ENCODE results near the gene TSHR. TPM values are rescaled to one million over a fixed set of nuclear protein-coding genes. Genes with fewer than 3 reads are reported as not detected.

The TSHR gene
- total RNA-seq, 1 experiment from 2014 or later = not detected

DNA sequence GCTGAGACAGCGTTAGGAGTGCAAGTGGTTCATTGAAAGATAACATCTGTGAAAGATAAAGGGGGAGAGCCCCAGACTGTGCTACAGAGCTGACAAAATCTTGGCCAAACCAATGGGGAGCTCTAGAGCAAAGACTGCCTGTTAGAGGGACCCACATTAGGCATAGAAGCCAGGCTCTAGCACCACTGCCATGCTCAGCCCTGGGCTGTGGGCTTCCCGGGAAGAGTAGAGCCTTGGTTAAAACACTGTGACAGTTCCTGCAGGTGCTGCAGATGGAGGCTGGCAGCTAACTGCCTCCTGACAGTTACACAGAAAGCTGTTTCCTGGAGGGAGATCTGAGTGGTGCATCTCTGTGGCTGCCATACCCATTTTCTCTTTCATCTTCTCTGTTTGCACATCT, 23.0 kb downstream of the TSHR start:
- no peak overlapping the region for H3K27ac Mint-ChIP-seq
- TF ChIP-seq KAT7 (CRISPR knock-in tag; IDR thresholded peaks at IDR 0.05; ENCODE audit: borderline replicate concordance) = no peak
- TF ChIP-seq HMGA2 (CRISPR knock-in tag; IDR thresholded peaks at IDR 0.05) = no peak
- TF ChIP-seq SMAD4 (CRISPR knock-in tag; IDR thresholded peaks at IDR 0.05) = no peak
- TF ChIP-seq ZNF416 (CRISPR knock-in tag; IDR thresholded peaks at IDR 0.05) = no peak
- TF ChIP-seq, protein P1, sequence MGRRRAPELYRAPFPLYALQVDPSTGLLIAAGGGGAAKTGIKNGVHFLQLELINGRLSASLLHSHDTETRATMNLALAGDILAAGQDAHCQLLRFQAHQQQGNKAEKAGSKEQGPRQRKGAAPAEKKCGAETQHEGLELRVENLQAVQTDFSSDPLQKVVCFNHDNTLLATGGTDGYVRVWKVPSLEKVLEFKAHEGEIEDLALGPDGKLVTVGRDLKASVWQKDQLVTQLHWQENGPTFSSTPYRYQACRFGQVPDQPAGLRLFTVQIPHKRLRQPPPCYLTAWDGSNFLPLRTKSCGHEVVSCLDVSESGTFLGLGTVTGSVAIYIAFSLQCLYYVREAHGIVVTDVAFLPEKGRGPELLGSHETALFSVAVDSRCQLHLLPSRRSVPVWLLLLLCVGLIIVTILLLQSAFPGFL (CRISPR knock-in tag; IDR thresholded peaks at IDR 0.05; ENCODE audit: borderline replicate concordance) = no peak
- TF ChIP-seq, protein P2, sequence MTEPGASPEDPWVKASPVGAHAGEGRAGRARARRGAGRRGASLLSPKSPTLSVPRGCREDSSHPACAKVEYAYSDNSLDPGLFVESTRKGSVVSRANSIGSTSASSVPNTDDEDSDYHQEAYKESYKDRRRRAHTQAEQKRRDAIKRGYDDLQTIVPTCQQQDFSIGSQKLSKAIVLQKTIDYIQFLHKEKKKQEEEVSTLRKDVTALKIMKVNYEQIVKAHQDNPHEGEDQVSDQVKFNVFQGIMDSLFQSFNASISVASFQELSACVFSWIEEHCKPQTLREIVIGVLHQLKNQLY (CRISPR knock-in tag; IDR thresholded peaks at IDR 0.05) = no peak
- TF ChIP-seq, protein P3, sequence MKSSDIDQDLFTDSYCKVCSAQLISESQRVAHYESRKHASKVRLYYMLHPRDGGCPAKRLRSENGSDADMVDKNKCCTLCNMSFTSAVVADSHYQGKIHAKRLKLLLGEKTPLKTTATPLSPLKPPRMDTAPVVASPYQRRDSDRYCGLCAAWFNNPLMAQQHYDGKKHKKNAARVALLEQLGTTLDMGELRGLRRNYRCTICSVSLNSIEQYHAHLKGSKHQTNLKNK (CRISPR knock-in tag; IDR thresholded peaks at IDR 0.05) = no peak
- TF ChIP-seq NR2C2 (CRISPR knock-in tag; IDR thresholded peaks at IDR 0.05) = no peak
- TF ChIP-seq E2F4 (CRISPR knock-in tag; IDR thresholded peaks at IDR 0.05; ENCODE audit: borderline replicate concordance, low read depth) = no peak
- TF ChIP-seq TEAD1 (CRISPR knock-in tag; IDR thresholded peaks at IDR 0.05) = no peak
- TF ChIP-seq ATF2 (CRISPR knock-in tag; IDR thresholded peaks at IDR 0.05; ENCODE audit: borderline replicate concordance, low read depth) = no peak
- no peak for TF ChIP-seq FOXK1 (CRISPR knock-in tag; IDR thresholded peaks at IDR 0.05)
- TF ChIP-seq GRHL2 (CRISPR knock-in tag; IDR thresholded peaks at IDR 0.05; ENCODE audit: insufficient replicate concordance, severe bottlenecking) = no peak
- no peak for TF ChIP-seq SOX15 (CRISPR knock-in tag; IDR thresholded peaks at IDR 0.05)
- TF ChIP-seq IRF2 (CRISPR knock-in tag; IDR thresholded peaks at IDR 0.05; ENCODE audit: borderline replicate concordance, low read depth) = no peak
- POLR2A ChIA-PET = no interaction called here
- no peaks in the 10 kb centered on the region for H3K36me3 Mint-ChIP-seq
- H3K4me3 Mint-ChIP-seq = no peak overlapping the region
- DNase-seq (ENCODE audit: low spot score) (no peak), ATAC-seq (peak; percentile 51)
- no peaks in the 10 kb centered on the region for H3K9me3 Mint-ChIP-seq
- CTCF ChIA-PET = interaction anchor here (0.9 to 4.5 kb wide), 2 partner anchors 9 to 10 kb away, joined by 4 to 25 read pairs; no protein-coding TSS in a partner anchor
- no peaks in the 10 kb centered on the region for H3K27me3 Mint-ChIP-seq (ENCODE audit: low read depth)
- H3K4me1 Mint-ChIP-seq = no peaks in the 10 kb centered on the region

DNA sequence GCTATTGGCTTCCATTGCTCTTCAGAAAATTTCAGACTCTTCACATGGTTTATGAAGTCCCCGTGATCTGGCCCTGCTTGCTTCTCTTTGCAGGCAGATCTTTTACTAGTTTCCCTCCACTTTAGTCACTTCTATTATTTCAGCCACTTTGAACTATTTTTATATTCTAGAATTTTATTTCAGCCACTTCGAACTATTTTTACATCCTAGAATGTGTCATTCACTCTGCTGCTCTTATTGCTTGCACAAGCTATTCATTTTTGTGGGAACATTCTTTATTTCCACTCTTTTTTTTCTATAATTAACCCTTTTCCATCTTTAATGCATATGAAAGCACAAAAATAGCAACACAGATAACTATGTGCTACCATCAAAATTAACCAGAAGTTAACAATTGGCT, 24.5 kb downstream of the TSHR start:
- DNase-seq (ENCODE audit: low spot score) = no peak
- Mint-ChIP-seq H3K9me3 (no peaks in the 10 kb centered on the region), H3K36me3 (no peaks in the 10 kb centered on the region), H3K4me1 (no peaks in the 10 kb centered on the region), H3K27ac (no peak overlapping the region), H3K4me3 (no peak overlapping the region), H3K27me3 (ENCODE audit: low read depth) (no peaks in the 10 kb centered on the region)
- CTCF ChIA-PET = no interaction called here
- no peak for ATAC-seq
- POLR2A ChIA-PET = no interaction called here
- TF ChIP-seq TEAD1 (CRISPR knock-in tag; IDR thresholded peaks at IDR 0.05) = no peak
- TF ChIP-seq SMAD4 (CRISPR knock-in tag; IDR thresholded peaks at IDR 0.05) = no peak
- no peak for TF ChIP-seq ZNF121 (CRISPR knock-in tag; IDR thresholded peaks at IDR 0.05)
- TF ChIP-seq AR (CRISPR knock-in tag; IDR thresholded peaks at IDR 0.05) = no peak
- no peak for TF ChIP-seq STAT6 (CRISPR knock-in tag; conservative IDR thresholded peaks at IDR 0.05; ENCODE audit: low read depth)
- TF ChIP-seq MYBL2 (CRISPR knock-in tag; IDR thresholded peaks at IDR 0.05) = no peak
- TF ChIP-seq FOXK1 (CRISPR knock-in tag; IDR thresholded peaks at IDR 0.05) = no peak
- no peak for TF ChIP-seq NFATC4 (CRISPR knock-in tag; IDR thresholded peaks at IDR 0.05)
- TF ChIP-seq ZSCAN18 (CRISPR knock-in tag; IDR thresholded peaks at IDR 0.05) = no peak
- TF ChIP-seq RORB (CRISPR knock-in tag; IDR thresholded peaks at IDR 0.05) = no peak
- no peak for TF ChIP-seq ETV6 (CRISPR knock-in tag; IDR thresholded peaks at IDR 0.05)
- TF ChIP-seq, protein P1 (CRISPR knock-in tag; IDR thresholded peaks at IDR 0.05; ENCODE audit: borderline replicate concordance) = no peak
